ENCODE data around the gene PDCD5.
"Not testable (repeated sequence)": the region's sequence is repeated elsewhere in the genome, so short reads cannot be mapped to it uniquely, and the experiment has no call there.

Gene PDCD5

DNA sequence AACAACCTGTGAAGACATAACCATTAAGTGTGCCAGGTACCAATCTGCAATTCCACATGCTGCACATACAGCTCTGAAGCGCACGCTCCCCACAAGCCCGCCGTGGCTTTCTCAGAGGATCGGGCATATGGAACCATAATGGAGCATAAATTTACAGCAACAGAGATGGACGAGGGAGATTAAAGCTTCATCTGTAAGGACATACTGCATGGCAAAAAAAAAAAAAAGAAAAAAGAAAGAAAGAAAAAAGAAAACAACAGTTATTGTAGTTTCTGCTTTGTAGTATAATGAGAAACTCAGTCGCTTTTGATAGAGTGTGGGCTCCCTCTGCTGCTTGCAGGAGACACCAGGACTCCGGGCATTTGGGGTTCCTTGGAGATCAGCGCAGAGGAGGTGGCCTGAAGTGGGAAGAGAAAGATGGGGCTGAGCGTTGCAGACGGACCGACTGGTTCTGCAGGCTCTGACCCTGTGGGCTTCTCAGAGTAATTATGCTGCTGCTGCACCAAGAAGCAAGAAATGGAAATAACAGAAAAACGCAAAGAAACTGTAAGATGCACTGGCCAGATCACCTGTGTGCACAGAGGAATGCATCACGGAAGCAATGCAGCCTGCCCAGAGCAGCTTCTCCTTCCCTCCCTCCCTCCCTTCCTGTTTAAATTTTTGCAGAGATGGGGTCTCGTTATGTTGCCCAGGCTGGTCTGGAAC, 10.8 kb upstream of the PDCD5 start (continued):
- TF ChIP-seq ZNF433 (tag by site-specific recombination; IDR thresholded peaks at IDR 0.05; ENCODE audit: low read depth) (0 out of 2 replicates have a peak, but pooled peaks have one; percentile 12), ZNF2 (tag by site-specific recombination; IDR thresholded peaks at IDR 0.05) (peak; percentile 84), SCRT1 (tag by site-specific recombination; IDR thresholded peaks at IDR 0.05; ENCODE audit: borderline replicate concordance) (peak; percentile 73; the same call in 1 of the 2 replicates), ZNF707 (tag by site-specific recombination; IDR thresholded peaks at IDR 0.05) (no peak), ZNF302 (tag by site-specific recombination; IDR thresholded peaks at IDR 0.05; ENCODE audit: low read depth) (no peak), ZNF600 (tag by site-specific recombination; IDR thresholded peaks at IDR 0.05) (0 out of 2 replicates have a peak, but pooled peaks have one; percentile 27), ZBTB17 (tag by site-specific recombination; IDR thresholded peaks at IDR 0.05) (peak; percentile 73), ZNF571 (tag by site-specific recombination; IDR thresholded peaks at IDR 0.05) (no peak), ZNF785 (tag by site-specific recombination; IDR thresholded peaks at IDR 0.05) (no peak), ZNF140 (tag by site-specific recombination; IDR thresholded peaks at IDR 0.05) (no peak), OSR2 (tag by site-specific recombination; IDR thresholded peaks at IDR 0.05) (no peak)
- TF ChIP-seq, protein P1, sequence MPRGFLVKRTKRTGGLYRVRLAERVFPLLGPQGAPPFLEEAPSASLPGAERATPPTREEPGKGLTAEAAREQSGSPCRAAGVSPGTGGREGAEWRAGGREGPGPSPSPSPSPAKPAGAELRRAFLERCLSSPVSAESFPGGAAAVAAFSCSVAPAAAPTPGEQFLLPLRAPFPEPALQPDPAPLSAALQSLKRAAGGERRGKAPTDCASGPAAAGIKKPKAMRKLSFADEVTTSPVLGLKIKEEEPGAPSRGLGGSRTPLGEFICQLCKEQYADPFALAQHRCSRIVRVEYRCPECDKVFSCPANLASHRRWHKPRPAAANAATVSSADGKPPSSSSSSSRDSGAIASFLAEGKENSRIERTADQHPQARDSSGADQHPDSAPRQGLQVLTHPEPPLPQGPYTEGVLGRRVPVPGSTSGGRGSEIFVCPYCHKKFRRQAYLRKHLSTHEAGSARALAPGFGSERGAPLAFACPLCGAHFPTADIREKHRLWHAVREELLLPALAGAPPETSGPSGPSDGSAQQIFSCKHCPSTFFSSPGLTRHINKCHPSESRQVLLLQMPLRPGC (tag by site-specific recombination; IDR thresholded peaks at IDR 0.05): no peak
- TF ChIP-seq, protein P2, sequence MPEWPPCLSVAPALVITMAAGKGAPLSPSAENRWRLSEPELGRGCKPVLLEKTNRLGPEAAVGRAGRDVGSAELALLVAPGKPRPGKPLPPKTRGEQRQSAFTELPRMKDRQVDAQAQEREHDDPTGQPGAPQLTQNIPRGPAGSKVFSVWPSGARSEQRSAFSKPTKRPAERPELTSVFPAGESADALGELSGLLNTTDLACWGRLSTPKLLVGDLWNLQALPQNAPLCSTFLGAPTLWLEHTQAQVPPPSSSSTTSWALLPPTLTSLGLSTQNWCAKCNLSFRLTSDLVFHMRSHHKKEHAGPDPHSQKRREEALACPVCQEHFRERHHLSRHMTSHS (tag by site-specific recombination; IDR thresholded peaks at IDR 0.05): no peak
- TF ChIP-seq, protein P3, sequence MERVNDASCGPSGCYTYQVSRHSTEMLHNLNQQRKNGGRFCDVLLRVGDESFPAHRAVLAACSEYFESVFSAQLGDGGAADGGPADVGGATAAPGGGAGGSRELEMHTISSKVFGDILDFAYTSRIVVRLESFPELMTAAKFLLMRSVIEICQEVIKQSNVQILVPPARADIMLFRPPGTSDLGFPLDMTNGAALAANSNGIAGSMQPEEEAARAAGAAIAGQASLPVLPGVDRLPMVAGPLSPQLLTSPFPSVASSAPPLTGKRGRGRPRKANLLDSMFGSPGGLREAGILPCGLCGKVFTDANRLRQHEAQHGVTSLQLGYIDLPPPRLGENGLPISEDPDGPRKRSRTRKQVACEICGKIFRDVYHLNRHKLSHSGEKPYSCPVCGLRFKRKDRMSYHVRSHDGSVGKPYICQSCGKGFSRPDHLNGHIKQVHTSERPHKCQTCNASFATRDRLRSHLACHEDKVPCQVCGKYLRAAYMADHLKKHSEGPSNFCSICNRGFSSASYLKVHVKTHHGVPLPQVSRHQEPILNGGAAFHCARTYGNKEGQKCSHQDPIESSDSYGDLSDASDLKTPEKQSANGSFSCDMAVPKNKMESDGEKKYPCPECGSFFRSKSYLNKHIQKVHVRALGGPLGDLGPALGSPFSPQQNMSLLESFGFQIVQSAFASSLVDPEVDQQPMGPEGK (tag by site-specific recombination; IDR thresholded peaks at IDR 0.05): no peak

DNA sequence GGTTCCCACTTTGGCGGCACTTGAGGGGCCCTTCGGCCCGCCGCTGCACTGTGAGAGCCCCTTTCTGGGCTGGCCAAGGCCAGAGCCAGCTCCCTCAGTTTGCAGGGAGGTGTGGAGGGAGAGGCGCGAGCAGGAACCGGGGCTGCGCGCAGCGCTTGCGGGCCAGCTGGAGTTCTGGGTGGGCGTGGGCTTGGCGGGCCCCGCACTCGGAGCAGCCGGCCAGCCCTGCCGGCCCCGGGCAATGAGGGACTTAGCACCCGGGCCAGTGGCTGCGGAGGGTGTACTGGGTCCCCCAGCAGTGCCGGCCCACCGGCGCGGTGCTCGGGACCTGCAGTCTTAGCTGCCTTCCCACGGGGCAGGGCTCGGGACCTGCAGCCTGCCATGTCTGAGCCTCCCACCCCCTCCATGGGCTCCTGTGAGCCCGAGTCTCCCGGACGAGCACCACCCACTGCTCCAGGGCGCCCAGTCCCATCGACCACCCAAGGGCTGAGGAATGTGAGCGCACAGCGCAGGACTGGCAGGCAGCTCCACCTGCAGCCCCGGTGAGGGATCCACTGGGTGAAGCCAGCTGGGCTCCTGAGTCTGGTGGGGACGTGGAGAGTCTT, 9.4 kb upstream of the PDCD5 start:
- POLR2A ChIA-PET; H3K27ac ChIP-seq (ENCODE audit: extremely low read depth, low read depth, low read length); H3K36me3 ChIP-seq (ENCODE audit: control insufficient read depth in 2 of 2, insufficient read depth in 1 of 2, low read length in 2 of 2); H3K4me3 ChIP-seq (ENCODE audit: low read depth, low read length); H3K4me1 ChIP-seq (ENCODE audit: control insufficient read depth, insufficient read depth, low read length); H3K9me3 ChIP-seq (ENCODE audit: control insufficient read depth, insufficient read depth, low read depth, low read length): not testable (repeated sequence)
- CTCF ChIA-PET: interaction anchor here (1.1 to 4.2 kb wide), 4 partner anchors 11 to 334 kb away, joined by 3 to 60 read pairs (median 24); no protein-coding TSS in a partner anchor

DNA sequence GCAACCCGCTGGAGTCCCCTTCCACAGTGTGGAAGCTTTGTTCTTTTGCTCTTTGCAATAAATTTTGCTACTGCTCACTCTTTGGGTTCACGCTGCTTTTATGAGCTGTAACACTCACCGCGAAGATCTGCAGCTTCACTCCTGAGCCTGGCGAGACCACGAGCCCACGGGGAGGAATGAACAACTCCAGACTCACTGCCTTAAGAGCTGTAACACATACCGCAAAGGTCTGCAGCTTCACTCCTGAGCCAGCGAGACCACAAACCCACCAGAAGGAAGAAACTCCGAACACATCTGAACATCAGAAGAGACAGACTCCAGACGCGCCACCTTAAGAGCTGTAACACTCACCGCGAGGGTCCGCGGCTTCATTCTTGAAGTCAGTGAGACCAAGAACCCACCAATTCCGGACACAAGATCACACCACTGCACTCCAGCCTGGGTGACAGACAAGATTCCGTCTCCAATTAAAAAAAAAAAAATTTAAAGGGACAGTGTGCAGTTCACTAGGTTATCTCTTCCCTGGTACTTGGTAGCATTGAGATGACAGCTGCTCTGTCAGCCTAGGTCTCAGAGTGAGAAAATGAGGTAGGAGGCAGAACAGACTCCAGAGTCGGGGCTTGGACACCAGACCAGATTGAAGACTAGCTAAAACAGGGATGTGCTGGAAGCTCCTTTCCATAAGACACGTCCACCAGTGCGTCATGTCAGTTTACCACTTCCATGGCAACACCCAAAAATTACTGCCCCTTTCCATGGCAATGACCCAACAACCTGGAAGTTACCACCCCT, 8.1 kb upstream of the PDCD5 start:
- H3K36me3 ChIP-seq (ENCODE audit: control insufficient read depth in 2 of 2, insufficient read depth in 1 of 2, low read length in 2 of 2); POLR2A ChIA-PET; H3K27ac ChIP-seq (ENCODE audit: extremely low read depth, low read depth, low read length); H3K4me1 ChIP-seq (ENCODE audit: control insufficient read depth, insufficient read depth, low read length); H3K9me3 ChIP-seq (ENCODE audit: control insufficient read depth, insufficient read depth, low read depth, low read length); H3K4me3 ChIP-seq (ENCODE audit: low read depth, low read length): not testable (repeated sequence)
- CTCF ChIA-PET: interaction anchor here (0.6 to 4.2 kb wide), 8 partner anchors 25 to 1901 kb away, joined by 3 to 46 read pairs (median 4); no protein-coding TSS in a partner anchor
